ENCODE data around the gene SYNJ2. TPM values are rescaled to one million over a fixed set of nuclear protein-coding genes. Genes with fewer than 3 reads are reported as not detected.
"Not testable (repeated sequence)": the region's sequence is repeated elsewhere in the genome, so short reads cannot be mapped to it uniquely, and the experiment has no call there.

The SYNJ2 gene
- total RNA-seq (10 to 100 TPM; 16.7 to 17.5 TPM), polyA plus RNA-seq (8.7 TPM)

GRCh38 chr6:157981395-157982101, at the start of gene SYNJ2:
Gene SYNJ2 (plus strand): TSS chr6:157981863. CDS start chr6:157981962, 99 bp downstream.
- Histone ChIP-seq H3K4me3 (ENCODE audit: low read length) (peak within 1 kb of the TSS; percentile 90), H3K27me3 (ENCODE audit: insufficient read depth, low read length, poor library complexity, severe bottlenecking) (no peaks in the 10 kb centered on the region), H3K36me3 (ENCODE audit: insufficient read depth, low read length) (no peaks in the 10 kb centered on the region), H3K9me3 (ENCODE audit: low read length) (no peaks in the 10 kb centered on the region), H3K27ac (ENCODE audit: low read depth, low read length) (peak within 1 kb of the TSS; percentile 48), H3K4me1 (ENCODE audit: insufficient read depth, low read length) (peaks cover 39% of the 10 kb centered on the region)
- Mint-ChIP-seq H3K4me1 (peaks cover 30 to 48% (median 31%) of the 10 kb centered on the region in 3 donors), H3K9me3 (no peaks in the 10 kb centered on the region), H3K27ac (peak within 1 kb of the TSS; percentile 72 to 96 (median 88)), H3K36me3 (peaks cover 0 to 5% (median 0%) of the 10 kb centered on the region in 3 donors), H3K27me3 (peaks cover 0 to 1% of the 10 kb centered on the region in 2 donors), H3K4me3 (peak within 1 kb of the TSS; percentile 90 to 93 (median 92))
- DNase-seq = peak; percentile 67 to 87 (median 84)
- ChIA-PET POLR2A (interaction anchor here (0.6 to 1.2 kb wide), 3 partner anchors 45 to 98 kb away, joined by 3 to 5 read pairs (median 3); no protein-coding TSS in a partner anchor), CTCF (interaction anchor here (0.9 to 4.3 kb wide), 3 partner anchors 11 to 91 kb away, joined by 3 to 22 read pairs (median 8); no protein-coding TSS in a partner anchor)

- Histone ChIP-seq H3K4me3 (ENCODE audit: low read length) (no peak overlapping the region), H3K27ac (ENCODE audit: low read depth, low read length) (no peak overlapping the region), H3K27me3 (ENCODE audit: insufficient read depth, low read length, poor library complexity, severe bottlenecking) (no peaks in the 10 kb centered on the region), H3K9me3 (ENCODE audit: low read length) (no peaks in the 10 kb centered on the region), H3K4me1 (ENCODE audit: insufficient read depth, low read length) (no peaks in the 10 kb centered on the region), H3K36me3 (ENCODE audit: insufficient read depth, low read length) (peaks cover 14% of the 10 kb centered on the region)
- Mint-ChIP-seq H3K27me3 (no peaks in the 10 kb centered on the region), H3K36me3 (peaks cover 5 to 73% (median 15%) of the 10 kb centered on the region in 3 donors), H3K4me3 (no peak overlapping the region), H3K27ac (peak overlapping the region in 2 of 8 donors; percentile 18 to 63), H3K4me1 (no peaks in the 10 kb centered on the region), H3K9me3 (no peaks in the 10 kb centered on the region)
- ChIA-PET CTCF (no interaction called here), POLR2A (no interaction called here)
- no peak for DNase-seq
These were observed 45.9 kb upstream of the SYNJ2 start for GRCh38 chr6:157935786-157936185.

- DNase-seq = no peak
- Histone ChIP-seq H3K4me3 (ENCODE audit: low read length) (no peak overlapping the region), H3K4me1 (ENCODE audit: insufficient read depth, low read length) (no peaks in the 10 kb centered on the region), H3K9me3 (ENCODE audit: low read length) (no peaks in the 10 kb centered on the region), H3K27me3 (ENCODE audit: insufficient read depth, low read length, poor library complexity, severe bottlenecking) (no peaks in the 10 kb centered on the region), H3K27ac (ENCODE audit: low read depth, low read length) (no peak overlapping the region), H3K36me3 (ENCODE audit: insufficient read depth, low read length) (peaks cover 19% of the 10 kb centered on the region)
- H3K4me3 Mint-ChIP-seq = no peak overlapping the region
- H3K36me3 Mint-ChIP-seq = peaks cover 5 to 75% (median 17%) of the 10 kb centered on the region in 3 donors
- ChIA-PET POLR2A (no interaction called here), CTCF (interaction anchor here (1.3 kb wide), 2 partner anchors 89 to 181 kb away, joined by 3 to 4 read pairs; no protein-coding TSS in a partner anchor)
- peaks cover 0 to 2% (median 0%) of the 10 kb centered on the region in 5 donors for H3K9me3 Mint-ChIP-seq
- H3K4me1 Mint-ChIP-seq = no peaks in the 10 kb centered on the region
- H3K27ac Mint-ChIP-seq = no peak overlapping the region
- H3K27me3 Mint-ChIP-seq = no peaks in the 10 kb centered on the region
These were observed 44.3 kb upstream of the SYNJ2 start for GRCh38 chr6:157937318-157937717.

GRCh38 chr6:157937916-157938315, 43.7 kb upstream of the SYNJ2 start:
- H3K27ac Mint-ChIP-seq = no peak overlapping the region
- POLR2A ChIA-PET = no interaction called here
- H3K9me3 Mint-ChIP-seq = peaks cover 0 to 3% (median 0%) of the 10 kb centered on the region in 5 donors
- no peaks in the 10 kb centered on the region for H3K27me3 ChIP-seq (ENCODE audit: insufficient read depth, low read length, poor library complexity, severe bottlenecking)
- peaks cover 18% of the 10 kb centered on the region for H3K36me3 ChIP-seq (ENCODE audit: insufficient read depth, low read length)
- H3K27me3 Mint-ChIP-seq = no peaks in the 10 kb centered on the region
- peaks cover 5 to 76% (median 16%) of the 10 kb centered on the region in 3 donors for H3K36me3 Mint-ChIP-seq
- H3K27ac ChIP-seq (ENCODE audit: low read depth, low read length) = no peak overlapping the region
- no peaks in the 10 kb centered on the region for H3K4me1 ChIP-seq (ENCODE audit: insufficient read depth, low read length)
- H3K4me1 Mint-ChIP-seq = no peaks in the 10 kb centered on the region
- CTCF ChIA-PET = no interaction called here
- DNase-seq = no peak
- no peak overlapping the region for H3K4me3 ChIP-seq (ENCODE audit: low read length)
- H3K4me3 Mint-ChIP-seq = no peak overlapping the region
- H3K9me3 ChIP-seq (ENCODE audit: low read length) = no peaks in the 10 kb centered on the region

- DNase-seq = not testable (repeated sequence)
- peaks cover 21% of the 10 kb centered on the region for H3K36me3 ChIP-seq (ENCODE audit: insufficient read depth, low read length)
These were observed 41.2 kb upstream of the SYNJ2 start for GRCh38 chr6:157940375-157941036.

GRCh38 chr6:157941101-157941863, 40.4 kb upstream of the SYNJ2 start:
- Mint-ChIP-seq H3K36me3 (peaks cover 14 to 79% (median 15%) of the 10 kb centered on the region in 3 donors), H3K9me3 (peaks cover 0 to 3% (median 0%) of the 10 kb centered on the region in 5 donors), H3K4me3 (no peak overlapping the region), H3K27ac (peak overlapping the region in 1 of 8 donors; percentile 17), H3K27me3 (no peaks in the 10 kb centered on the region), H3K4me1 (no peaks in the 10 kb centered on the region)
- H3K27me3 ChIP-seq (ENCODE audit: insufficient read depth, low read length, poor library complexity, severe bottlenecking) = no peaks in the 10 kb centered on the region
- H3K27ac ChIP-seq (ENCODE audit: low read depth, low read length) = no peak overlapping the region
- CTCF ChIA-PET = interaction anchor here (1.6 kb wide), 1 partner anchor 130 kb away, joined by 5 read pairs; no protein-coding TSS in a partner anchor
- H3K36me3 ChIP-seq (ENCODE audit: insufficient read depth, low read length) = peaks cover 21% of the 10 kb centered on the region
- DNase-seq = no peak
- H3K4me3 ChIP-seq (ENCODE audit: low read length) = no peak overlapping the region
- POLR2A ChIA-PET = no interaction called here
- H3K9me3 ChIP-seq (ENCODE audit: low read length) = no peaks in the 10 kb centered on the region
- H3K4me1 ChIP-seq (ENCODE audit: insufficient read depth, low read length) = no peaks in the 10 kb centered on the region

More at GRCh38 chr6:157940375-157941036, 41.2 kb upstream of the SYNJ2 start:
- H3K4me3 Mint-ChIP-seq; POLR2A ChIA-PET; H3K27me3 Mint-ChIP-seq; H3K9me3 Mint-ChIP-seq; H3K4me1 Mint-ChIP-seq; H3K27ac ChIP-seq (ENCODE audit: low read depth, low read length); H3K4me1 ChIP-seq (ENCODE audit: insufficient read depth, low read length); H3K4me3 ChIP-seq (ENCODE audit: low read length); H3K27me3 ChIP-seq (ENCODE audit: insufficient read depth, low read length, poor library complexity, severe bottlenecking); H3K9me3 ChIP-seq (ENCODE audit: low read length): not testable (repeated sequence)
- CTCF ChIA-PET = interaction anchor here (0.9 to 1.6 kb wide), 2 partner anchors 131 to 184 kb away, joined by 3 to 5 read pairs; no protein-coding TSS in a partner anchor
- Mint-ChIP-seq H3K27ac (peak overlapping the region in 2 of 8 donors; percentile 43 to 72), H3K36me3 (peaks cover 14 to 77% (median 15%) of the 10 kb centered on the region in 3 donors)

- Mint-ChIP-seq H3K4me1 (no peaks in the 10 kb centered on the region), H3K27ac (peak overlapping the region in 1 of 8 donors; percentile 19), H3K36me3 (peaks cover 14 to 73% (median 14%) of the 10 kb centered on the region in 3 donors), H3K27me3 (no peaks in the 10 kb centered on the region), H3K9me3 (peaks cover 0 to 3% (median 0%) of the 10 kb centered on the region in 5 donors), H3K4me3 (no peak overlapping the region)
- H3K4me1 ChIP-seq (ENCODE audit: insufficient read depth, low read length) = no peaks in the 10 kb centered on the region
- POLR2A ChIA-PET = no interaction called here
- CTCF ChIA-PET = interaction anchor here (1.6 kb wide), 1 partner anchor 129 kb away, joined by 5 read pairs; no protein-coding TSS in a partner anchor
- H3K27me3 ChIP-seq (ENCODE audit: insufficient read depth, low read length, poor library complexity, severe bottlenecking) = no peaks in the 10 kb centered on the region
- no peaks in the 10 kb centered on the region for H3K9me3 ChIP-seq (ENCODE audit: low read length)
- DNase-seq = no peak
- H3K36me3 ChIP-seq (ENCODE audit: insufficient read depth, low read length) = peaks cover 18% of the 10 kb centered on the region
- H3K4me3 ChIP-seq (ENCODE audit: low read length) = no peak overlapping the region
- H3K27ac ChIP-seq (ENCODE audit: low read depth, low read length) = no peak overlapping the region
These were observed 39.3 kb upstream of the SYNJ2 start for GRCh38 chr6:157942351-157942750.

Data from CD8-positive, alpha-beta memory T cell (primary cell).